Stimulated activated naive CD8-positive, alpha-beta T cell treated with anti-CD3 and anti-CD28 coated beads, Interleukin-15, amount 100 ng/mL, for 72 hours (primary cell): ENCODE results near the gene TMEM39B.

Source experiments
- ATAC-seq: fragments of 150-1000 bp; cut with Tn5 transposase; 2 replicates; pipeline ENCODE4 v1.10.0; 2021; ENCODE audit warnings: mild to moderate bottlenecking, moderate library complexity
- DNase-seq, 2 donors: peaks; one replicate each; pipeline ENCODE4 v3.0.0; 2021 to 2022
- H3K27ac Mint-ChIP-seq, 2 donors: one replicate each; pipeline ENCODE4 v1.8.0; 2022; ENCODE audit warnings: mild to moderate bottlenecking in 2 of 2, mixed read lengths in 2 of 2, moderate library complexity in 2 of 2
- H3K27me3 Mint-ChIP-seq: one replicate; pipeline ENCODE4 v1.8.0; 2022; ENCODE audit warnings: mixed read lengths
- H3K4me1 Mint-ChIP-seq: one replicate; pipeline ENCODE4 v1.8.0; 2022; ENCODE audit warnings: mild to moderate bottlenecking, mixed read lengths
- H3K4me3 Mint-ChIP-seq, 2 donors: one replicate each; pipeline ENCODE4 v1.8.0; 2022; ENCODE audit warnings: mild to moderate bottlenecking in 2 of 2, mixed read lengths in 2 of 2, moderate library complexity in 1 of 2
- H3K9me3 Mint-ChIP-seq, 2 donors: one replicate each; pipeline ENCODE4 v1.8.0; 2022; ENCODE audit warnings: mixed read lengths in 2 of 2

Gene TMEM39B

DNA sequence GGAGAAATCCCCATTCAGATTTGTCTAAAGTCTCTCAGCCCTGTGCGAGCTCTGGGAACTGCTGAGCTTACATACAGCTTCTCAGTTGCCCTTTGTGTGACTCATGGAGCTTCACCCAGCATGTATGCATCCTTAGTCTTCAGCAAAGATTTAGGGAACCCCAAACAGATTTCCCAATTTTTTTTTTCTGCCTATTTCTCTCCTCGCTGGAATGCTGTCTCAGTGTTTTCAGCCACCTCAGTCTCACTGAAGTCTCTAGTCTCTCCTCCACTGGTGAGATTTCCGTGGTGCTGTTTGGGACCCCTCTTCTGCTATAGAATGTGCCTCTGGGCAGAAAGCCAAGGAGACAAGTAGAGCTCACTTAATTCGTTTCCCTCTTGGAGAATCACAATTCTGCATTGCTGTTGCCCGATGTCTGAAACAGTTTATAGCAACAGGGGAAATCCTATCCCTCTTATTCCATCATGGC is 78.6 kb downstream of the TMEM39B start:
- no peak overlapping the region for H3K4me3 Mint-ChIP-seq
- ATAC-seq (no peak), DNase-seq (no peak)
- peaks cover 20% of the 10 kb centered on the region for H3K4me1 Mint-ChIP-seq
- H3K27me3 Mint-ChIP-seq: no peaks in the 10 kb centered on the region
- H3K9me3 Mint-ChIP-seq: no peaks in the 10 kb centered on the region
- H3K27ac Mint-ChIP-seq: peak overlapping the region in 1 of 2 donors; percentile 30
